Peyer's patch (tissue), 4 donors: Measurements from ENCODE around the gene REX1BD.

ENCODE experiments used
- CTCF ChIP-seq, 6 experiments: fragments of 450-650 bp in 4 of 6; fragments of 200-600 bp in 2 of 6; sonication (generic) in 1 of 6; IDR thresholded peaks; one replicate each; pipeline ENCODE4 v1.5.1; 2017 to 2019; ENCODE audit warnings: antibody characterized with exemption in 6 of 6, mild to moderate bottlenecking in 3 of 6, moderate library complexity in 1 of 6
- POLR2A ChIP-seq, 2 donors: fragments of 450-650 bp; IDR thresholded peaks; one replicate each; pipeline ENCODE4 v1.5.1; 2017; ENCODE audit warnings: antibody characterized with exemption in 2 of 2, mild to moderate bottlenecking in 2 of 2, moderate library complexity in 2 of 2

- TF ChIP-seq CTCF (IDR thresholded peaks at IDR 0.05), result no peak
- no peak for TF ChIP-seq POLR2A (IDR thresholded peaks at IDR 0.05)
Measured at GRCh38 chr19:18591735-18592385, 3.3 kb downstream of the REX1BD start.
